Activated CD8-positive, alpha-beta memory T cell treated with anti-CD3 and anti-CD28 coated beads for 24 hours (primary cell): ENCODE data around the gene GRHL3.

Experiments
- DNase-seq: peaks from one replicate; pipeline ENCODE4 v3.0.0-alpha.2; 2020

The GRHL3 gene

DNA sequence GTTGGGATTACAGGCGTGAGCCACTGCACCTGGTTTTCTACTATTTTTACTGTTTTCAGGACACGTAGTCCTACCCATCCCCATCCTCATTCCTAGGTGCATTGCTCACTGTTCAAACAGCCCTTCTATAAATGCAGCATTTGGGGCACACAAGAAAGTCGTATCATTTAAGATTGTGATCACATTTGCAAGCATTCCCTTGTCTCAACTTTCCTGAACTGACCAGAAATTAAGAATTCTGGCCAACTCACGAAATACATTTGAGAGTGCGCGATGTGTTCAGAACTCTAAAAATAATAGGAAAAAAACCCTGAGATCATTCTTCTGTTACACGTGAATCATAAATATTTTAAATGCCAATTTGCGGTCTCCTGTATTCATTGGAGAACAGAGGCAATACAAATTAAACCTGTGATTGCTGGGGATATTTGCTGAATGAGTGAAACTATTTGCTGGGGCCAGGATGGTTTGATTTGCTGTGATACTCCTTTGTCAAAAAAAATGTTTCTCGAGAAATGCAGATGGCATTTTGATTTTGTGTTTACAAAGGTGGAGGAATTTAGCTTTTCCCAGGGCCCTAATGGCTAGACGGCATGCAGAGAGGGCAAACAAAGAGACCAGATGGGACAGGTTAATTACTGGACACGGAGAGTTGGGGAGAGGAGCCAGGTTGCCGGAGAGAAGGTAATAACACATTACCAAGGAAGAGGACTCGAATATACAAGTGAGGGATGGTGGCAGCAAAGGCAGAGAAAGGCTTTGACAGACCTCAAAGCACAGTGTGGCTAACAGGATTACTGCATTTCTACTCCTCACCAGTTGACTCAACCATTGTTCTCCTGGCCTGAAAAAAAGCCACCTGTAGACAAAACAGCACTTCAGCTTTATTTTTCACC lies 56.0 kb downstream of the GRHL3 start:
- DNase-seq: peak; percentile 19

DNA sequence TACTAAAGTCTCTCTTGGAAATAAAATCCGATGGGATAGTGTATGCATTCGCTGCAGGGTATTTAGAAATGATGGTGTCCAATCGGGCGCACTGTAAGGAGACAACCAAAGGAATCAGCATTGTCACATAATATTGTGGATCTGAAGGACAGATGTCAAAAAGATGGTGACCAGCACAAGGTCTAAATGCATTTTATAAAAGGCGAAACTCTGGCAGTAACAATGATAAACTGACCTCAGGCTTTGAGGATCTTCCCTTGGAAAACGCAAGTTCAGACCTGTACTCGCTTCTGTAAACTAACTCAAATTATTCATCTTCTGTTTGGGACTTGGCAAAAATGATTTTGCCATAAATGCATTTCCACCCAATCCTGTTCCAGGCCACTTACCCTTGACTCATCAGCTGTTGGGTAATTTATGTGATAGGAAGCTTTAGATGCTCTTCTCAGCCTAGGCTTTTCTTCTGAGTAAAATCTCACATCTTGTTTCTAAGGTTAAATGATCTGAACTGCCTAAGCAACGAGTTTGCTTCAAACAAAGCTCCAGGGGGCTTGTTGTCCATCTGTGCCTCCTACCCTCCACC lies 60.7 kb downstream of the GRHL3 start:
- no peak for DNase-seq

DNA sequence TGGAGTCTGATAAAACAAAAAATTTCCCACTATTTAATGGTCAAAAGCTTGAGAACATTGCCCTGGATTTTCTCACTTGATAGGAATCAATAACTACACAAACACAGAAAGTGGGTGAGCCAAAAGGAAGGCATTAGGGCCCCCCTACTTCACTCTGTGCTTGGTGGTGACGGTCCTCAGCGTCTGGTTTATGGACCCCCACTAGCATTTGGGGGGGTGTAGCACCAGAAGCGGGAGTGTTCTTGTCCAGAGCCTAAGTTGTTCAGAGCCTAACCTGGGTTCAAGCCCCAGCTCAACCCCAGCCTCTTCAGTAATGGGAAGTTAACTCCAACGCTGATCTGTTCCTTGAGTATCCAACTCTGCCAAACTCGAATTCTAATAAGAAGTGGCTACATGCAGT lies 61.4 kb downstream of the GRHL3 start:
- no peak for DNase-seq

DNA sequence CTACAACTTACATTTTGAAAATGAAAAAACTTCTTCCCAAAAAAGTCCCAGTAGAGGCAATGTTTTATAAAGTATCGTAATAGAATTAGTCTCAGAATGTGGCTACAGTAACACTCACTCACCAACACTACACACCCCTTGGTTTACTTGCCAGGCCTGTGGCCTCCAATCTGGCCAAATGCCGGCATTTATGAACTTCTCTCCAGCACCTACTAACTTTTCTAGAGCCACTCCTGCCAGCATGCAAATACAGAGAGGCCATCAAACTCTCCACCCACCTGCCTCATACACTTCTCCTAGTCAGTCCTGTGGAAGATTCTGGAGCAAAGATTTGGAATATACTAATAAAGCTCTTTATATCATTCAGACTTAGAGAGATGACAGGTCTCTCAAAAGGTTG lies 62.1 kb downstream of the GRHL3 start:
- no peak for DNase-seq

DNA sequence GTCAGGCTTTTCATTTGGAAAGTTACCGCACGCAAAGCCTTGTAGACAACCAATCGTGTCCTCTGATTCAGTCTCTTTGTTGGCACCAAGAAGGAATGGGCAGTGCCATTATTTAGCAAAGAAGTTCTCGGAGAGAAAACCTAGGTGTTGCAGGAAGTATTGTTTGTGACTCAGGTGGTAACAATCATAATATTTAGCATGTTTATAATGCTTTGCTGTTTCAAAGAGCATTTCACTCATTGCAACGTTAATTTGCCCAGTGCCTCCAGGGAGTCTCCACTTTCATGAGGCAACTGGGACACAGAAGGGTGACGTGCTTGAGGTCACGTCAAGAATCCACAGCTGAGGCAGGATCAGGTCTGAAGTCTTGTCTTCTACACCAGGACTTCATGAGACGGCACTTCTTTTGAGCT lies 63.0 kb downstream of the GRHL3 start:
- no peak for DNase-seq

DNA sequence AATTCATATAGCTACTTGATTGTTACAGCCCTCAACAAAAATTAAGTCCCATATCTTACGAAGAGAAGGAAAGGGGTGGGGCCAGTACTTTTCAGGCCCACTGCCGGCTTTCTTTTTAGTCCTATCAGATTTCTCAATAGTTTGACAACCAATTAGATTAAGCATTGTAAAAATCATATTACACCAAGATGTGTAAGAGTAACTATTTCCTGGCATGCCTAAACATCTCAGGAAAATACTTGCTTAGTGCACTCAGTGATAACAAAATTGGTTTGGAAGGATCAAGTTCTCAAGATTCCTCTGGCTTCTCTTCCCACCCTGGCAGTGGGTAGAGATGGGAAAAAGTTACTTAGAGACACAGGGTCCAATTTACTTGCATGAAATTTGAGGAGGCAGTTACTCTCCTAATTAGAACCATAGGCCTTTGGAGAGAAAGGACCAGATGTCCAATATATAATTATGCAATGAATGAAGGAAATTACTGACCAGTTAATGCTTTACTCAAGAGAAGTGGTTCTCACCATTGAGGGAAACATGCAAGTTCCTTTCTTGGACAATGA lies 64.3 kb downstream of the GRHL3 start:
- no peak for DNase-seq

DNA sequence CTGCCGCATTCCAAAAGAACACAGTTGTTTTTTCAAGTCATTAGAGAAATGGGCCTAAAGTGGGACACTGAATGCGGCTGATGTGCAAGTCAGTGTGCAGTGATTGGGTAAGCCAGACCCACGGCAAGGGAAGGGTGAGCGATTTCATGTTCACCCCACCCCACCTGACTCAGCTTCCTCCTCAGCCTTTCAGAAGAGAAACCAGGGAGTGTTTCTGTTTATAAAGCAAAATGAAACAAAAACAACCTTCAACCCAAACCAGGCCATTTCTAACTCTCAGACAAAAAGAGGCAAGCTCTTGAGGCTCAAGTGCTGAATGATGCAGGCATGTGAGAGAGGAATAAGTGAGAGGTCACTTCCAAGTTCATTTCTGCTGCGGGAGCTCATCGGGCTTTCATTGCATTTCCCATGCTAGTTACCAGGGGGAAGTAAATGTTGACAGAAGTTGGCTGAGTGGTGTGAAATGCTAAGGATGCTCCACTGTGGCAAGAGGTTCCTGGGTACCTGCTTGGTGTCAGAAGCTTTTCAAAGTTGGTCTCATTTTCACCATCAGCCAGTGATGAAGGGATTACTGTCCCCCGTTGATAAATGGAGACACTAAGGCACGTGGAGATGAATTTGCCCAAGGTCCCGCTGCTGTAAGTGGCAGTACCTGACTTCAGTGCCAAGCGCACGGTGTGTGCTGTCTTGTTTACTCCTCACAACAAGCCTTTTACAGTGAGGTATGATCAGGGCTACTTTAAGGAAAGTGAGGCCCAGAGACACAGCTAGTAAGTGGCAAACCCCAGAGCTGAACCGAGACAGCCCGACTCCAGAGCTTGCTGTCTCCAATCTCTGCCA lies 65.3 kb downstream of the GRHL3 start:
- peak; percentile 71 for DNase-seq

DNA sequence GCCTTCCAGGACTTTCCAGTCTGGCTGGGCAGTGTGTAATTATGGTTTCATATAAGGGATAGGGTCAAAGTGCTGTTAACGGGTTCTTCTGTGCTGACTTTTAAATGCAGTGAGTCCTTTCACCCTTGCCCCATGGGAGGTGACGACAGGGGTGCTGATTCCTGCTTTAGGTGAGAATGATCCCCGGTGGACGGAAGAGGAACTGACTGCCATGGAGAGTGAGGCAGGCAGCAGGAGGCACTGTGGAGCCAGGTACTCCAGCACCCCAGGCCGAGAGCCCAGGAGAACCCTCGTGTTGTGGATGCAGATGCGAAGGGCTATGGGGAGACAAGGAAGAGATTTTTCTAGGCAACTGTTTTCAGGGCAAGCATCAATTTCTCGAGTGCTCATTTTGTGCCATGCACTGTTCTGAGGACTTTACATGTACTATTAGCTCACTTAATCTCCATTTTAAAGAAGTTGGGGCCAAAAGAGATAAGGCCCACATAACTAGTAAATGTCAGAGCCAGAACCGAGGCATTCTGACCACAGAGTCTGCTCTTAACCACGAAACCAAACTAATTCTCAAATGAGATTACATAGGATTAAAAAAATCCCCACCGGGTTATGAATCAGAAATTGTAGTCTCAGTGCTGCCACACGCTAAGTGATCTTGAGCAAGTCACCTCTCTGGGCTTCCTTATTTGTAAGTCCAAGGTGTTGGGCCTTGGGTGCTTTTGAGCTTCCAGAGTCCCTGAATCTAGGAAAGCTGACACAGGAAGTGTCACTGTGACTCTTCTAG lies 66.2 kb downstream of the GRHL3 start:
- DNase-seq: no peak

DNA sequence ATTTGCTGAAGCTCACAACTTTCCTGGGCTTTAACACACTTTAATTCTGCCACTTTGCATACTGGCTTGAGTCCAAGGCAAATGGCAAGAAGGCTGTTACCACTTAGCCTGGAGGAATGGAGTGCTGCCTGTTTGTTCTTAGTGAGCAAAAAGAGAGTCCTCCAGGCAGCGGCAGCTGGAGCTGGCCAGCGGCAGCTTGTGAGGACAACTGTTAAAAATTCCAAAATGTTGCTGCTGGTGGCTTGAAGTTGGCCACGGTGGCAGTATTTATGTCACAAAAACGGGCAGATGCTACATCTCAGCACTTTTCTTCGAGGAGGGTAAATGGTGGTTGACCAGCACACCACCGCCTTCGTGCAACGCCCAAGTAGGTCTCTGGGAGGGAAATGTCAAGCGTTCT lies 67.1 kb downstream of the GRHL3 start:
- DNase-seq: no peak

DNA sequence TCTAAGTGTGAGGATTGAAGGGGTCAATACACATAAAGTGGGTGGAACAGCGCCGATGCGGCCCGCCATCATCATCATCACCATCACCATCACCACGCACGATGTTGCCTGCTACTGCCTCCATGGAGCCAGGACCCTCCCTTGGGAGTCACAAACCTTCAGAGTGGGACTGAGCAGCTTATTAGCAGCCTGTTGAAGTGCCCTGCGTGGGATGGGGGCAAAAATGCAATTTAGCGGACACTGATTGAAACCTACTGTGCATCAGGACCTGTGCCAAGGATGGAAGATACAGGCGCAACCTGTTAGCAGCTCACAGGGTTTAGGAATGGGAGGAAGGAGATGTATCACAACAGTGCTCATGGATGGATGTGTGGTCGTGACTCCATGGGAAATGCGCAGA lies 67.8 kb downstream of the GRHL3 start:
- no peak for DNase-seq

DNA sequence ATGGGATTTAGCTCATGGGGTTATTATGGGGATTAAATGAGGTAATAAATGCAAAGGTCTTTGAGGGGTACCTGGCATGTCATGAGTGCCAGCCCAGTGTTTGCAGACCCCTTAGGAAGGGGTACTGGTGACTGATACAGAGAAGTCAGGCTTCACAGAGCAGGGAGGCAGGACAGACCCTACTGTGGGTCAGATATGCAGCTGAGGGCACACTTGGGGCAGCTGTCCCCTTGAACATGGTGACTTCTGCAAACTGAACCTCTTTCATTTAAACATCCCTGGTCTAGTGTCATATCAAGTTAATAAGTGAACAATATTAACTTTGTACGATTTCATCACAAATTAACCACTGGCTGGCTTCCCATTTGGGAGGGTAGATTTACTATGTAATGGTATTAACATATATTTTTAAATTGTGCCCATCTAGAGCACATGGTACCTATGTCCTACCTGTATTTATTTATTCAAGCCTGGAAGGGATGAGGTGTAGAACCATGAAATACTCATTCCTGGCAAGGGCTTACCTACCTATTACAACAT lies 68.5 kb downstream of the GRHL3 start:
- no peak for DNase-seq

DNA sequence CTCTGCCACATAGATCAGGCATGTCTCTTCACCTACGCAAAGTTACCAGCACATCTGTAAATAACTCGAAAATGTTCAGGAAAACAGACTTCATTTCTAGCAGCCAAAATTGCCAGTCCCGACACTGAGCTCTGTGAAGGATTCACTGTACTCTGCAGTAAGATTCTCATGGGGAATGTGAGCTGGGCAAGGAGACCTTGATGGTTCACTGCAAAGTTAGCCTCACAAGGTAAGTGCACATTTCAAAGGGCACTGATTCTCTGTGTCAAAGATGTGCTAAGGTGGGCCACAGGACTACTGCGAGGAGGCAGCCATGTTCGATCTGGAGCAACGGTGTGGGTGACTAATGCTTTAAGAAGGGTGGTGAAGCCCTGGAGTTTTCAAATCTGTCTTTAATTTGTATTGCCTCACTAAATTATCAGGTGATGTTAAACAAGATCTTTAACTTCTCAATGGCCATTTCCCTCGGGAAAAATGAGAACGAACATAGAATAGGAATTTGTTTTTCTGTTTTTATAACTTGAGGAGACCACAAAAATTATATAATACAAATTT lies 69.3 kb downstream of the GRHL3 start:
- DNase-seq: no peak

DNA sequence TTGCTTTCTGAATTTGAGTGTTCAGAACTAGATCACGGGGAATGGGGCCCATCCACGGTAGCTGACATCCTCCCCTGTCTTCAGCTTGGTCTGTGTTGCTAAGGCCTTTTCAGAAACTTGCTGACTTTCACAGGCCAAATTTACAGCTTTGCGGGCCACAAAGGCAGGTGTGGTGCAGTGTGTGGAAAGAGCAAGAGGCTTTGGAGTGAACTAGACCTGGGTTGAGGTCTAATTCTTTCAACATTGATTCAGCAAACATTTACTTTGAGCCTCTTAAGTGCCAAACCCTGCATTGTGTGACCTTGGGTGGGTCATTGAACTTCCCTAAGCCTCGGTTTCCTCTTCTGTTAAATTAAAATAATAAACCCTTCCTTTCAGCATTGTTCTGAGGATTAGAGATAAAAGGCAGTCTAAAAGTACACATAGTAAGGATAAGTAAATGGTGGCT lies 70.1 kb downstream of the GRHL3 start:
- DNase-seq: no peak

DNA sequence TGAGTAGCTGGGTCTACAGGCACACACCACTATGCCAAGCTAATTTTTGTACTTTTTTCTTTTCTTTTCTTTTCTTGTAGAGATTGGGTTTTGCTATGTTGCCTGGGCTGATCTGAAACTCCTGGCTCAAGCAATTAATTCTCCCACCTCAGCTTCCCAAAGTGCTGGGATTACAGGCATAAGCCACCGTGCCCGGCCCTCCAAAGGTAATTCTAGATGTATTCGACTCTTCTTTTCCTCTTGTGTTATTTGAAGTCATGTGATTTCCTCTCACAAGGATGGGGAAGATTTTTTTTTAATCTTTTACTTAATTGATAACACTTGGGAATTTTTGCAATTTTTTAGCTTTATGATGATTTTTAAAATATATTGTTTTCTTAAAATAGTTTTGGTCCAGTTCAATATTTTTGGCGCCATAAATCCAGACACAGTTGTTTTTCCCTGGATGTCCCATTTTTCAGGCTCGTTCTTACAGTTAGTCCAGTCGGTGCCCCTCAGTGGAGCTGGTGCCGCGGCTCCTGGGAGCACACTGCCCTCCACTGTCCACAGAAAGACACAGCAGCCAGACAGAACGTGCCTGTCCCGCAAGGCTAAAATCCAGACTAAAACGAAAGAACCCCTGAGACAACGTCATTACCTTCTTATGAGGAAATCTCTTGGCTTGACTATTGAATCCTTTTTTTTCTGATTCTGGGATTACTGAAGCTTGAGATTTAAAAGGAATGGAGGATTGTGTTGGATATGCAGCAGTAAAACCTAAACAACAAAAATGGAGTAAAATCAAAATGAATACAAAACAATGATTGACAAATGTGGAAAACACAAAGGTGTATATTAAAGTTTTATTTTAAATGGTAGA lies 72.0 kb downstream of the GRHL3 start:
- DNase-seq: peak; percentile 80

DNA sequence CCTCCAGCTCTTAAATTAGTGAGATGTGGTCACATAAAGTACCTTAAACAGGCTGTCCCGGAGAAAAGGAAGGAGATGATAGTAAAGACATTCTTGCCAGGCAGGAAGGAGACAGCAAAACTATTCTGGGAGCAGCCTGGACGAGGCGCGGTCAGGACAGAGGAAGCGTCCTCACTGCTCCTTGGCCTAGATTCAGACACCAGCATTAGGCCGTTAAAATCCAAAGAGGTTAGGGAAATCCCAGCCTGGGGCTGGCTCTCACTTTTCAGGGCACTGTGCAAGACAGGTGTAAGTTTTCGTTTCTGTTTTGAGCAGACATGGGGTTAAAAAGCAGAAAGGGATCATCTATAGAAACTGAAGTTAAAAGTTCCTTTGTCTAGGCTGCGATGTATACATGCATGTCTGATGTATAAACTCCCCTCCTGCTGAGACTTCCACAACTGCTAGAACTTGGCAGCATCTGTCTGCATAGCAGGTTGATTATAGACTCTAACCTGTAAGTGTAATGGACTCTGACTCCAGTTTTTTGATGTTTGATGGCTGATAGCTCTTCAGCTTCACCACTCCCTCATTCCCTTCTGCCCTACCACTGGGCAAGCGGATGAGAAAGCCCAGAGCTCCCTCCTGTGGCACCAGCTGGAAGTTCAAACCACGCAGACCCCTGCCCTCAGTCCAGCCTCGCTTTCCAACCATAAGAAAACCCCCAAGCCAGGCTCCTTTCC lies 72.9 kb downstream of the GRHL3 start:
- DNase-seq: peak; percentile 84

DNA sequence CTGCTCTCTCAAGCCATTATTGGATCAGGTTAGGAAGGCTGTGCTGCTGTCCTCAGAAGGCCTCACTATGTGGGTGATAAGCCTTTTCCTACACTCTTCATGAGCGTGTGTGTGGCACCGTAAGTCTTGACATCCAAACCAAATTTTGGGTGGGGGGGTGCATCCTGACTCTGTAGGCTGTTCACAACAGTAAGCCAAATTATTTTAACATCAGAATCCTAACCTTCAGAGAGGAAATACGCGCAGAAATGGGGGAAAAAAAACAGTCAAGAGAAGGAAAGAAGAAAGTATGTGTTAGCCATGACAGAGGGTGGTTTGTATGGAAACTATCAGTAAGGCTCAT lies 73.4 kb downstream of the GRHL3 start:
- DNase-seq: no peak

DNA sequence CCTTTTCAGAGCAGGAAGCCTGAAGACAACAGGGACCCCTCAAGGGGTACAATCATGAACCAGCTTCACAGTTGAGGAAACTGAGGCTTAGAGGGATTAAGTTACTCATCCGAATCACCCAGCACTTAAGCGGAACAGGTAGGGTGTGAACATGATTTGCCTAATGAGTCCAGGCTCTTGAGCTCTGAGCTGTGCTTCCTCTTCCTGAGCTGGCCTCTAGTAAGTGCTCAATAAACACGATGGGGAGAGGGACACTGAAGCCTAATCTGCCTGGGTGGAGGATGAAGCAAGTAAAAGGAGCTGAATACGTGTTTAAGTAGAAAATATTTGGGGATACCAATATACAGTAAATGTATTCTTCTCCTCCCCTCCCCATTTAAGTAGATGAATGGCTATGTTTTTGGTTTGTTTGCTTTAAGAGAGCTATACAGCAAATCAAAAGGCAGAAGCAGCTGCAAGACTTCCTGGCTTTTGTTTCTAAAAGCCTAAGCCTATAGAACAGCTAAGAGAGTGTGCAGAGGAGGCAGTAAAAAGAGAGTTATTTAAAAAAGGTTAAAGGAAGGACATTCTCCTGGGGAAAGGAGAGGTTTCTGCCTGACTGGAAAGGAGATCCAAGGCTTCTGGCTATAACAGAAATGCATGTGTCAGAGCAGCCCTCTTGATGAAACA lies 74.0 kb downstream of the GRHL3 start:
- no peak for DNase-seq

DNA sequence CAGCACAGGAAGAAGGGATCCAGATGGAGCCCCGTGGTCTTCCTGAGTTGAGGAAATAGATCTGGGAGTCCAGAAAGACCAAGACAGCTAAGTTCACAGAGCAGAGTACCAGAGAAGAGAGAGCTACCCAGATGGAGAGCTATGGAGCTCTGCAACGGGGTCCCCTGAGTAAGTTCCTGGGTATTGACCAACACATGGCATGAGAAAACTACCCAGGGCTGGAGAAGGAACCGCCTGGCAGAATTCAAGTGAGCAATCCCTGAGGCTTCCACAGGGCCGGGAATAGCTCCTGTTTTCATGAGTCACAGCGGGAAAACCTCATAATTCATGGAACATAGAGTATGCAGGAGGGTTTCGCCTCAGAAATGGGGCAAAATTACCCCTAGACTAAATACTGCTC lies 74.7 kb downstream of the GRHL3 start:
- DNase-seq: no peak

DNA sequence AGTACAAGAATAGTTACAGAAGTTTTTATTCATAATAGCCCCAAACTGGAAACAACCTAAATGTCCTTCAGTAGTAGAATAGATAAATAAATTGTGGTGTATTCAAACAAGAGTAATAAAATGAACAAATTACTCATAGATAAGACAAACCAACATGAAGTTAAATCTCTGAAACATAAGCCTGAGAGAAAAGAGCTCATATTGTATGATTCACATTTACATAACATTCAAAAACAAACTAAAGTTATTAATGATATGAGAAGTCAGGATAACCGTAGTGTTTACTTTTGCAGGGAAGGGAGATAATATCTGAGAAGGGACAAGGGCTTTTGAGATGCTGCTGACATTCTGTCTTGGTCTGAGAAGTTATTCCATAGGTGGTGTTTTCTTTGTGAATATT lies 80.9 kb downstream of the GRHL3 start:
- DNase-seq: no peak

DNA sequence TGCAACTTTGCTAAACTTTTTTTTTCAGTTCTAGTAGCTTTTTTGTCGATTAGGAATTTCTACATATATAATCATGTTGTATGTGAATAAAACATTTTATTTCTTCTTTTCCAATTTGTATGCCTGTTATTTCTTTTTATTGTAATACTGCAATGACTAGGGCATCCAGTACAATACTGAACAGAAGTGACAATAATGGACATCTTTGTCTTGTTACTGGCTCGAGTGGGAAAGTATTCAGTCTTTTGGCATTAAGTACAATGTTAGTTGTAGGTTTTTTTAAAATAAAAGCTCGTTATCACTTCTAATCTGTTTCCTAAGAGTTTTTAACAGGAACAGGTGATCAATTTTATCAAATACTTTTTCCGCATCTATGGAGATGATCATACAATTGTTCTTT lies 84.6 kb downstream of the GRHL3 start:
- no peak for DNase-seq
